Gastroesophageal sphincter (tissue), 2 donors: ENCODE measurements around the gene BNIP2.

ENCODE experiments used
- POLR2A ChIP-seq, 2 donors: fragments of 450-650 bp; IDR thresholded peaks; one replicate each; pipeline ENCODE4 v1.6.1; 2017; ENCODE audit warnings: antibody characterized with exemption in 2 of 2, mild to moderate bottlenecking in 2 of 2, moderate library complexity in 1 of 2
- POLR2AphosphoS5 ChIP-seq: sonication (generic); formaldehyde crosslinking; IDR thresholded peaks from one replicate; pipeline ENCODE4 v1.6.1; 2017; ENCODE audit warnings: antibody characterized with exemption

- no peak for TF ChIP-seq POLR2A (IDR thresholded peaks at IDR 0.05)
- no peak for TF ChIP-seq POLR2AphosphoS5
Observed at GRCh38 chr15:59696332-59696731, 7.2 kb upstream of the BNIP2 start.
